Uterus (tissue), 4 donors: ENCODE results near the gene ERC2. TPM values are rescaled to one million over a fixed set of nuclear protein-coding genes. Genes with fewer than 3 reads are reported as not detected.

ENCODE experiments used
- DNase-seq, 2 donors: peaks; one replicate each; pipeline ENCODE4 v3.0.0-alpha.2; 2019 to 2020
- H3K27ac ChIP-seq, 2 donors: fragments of 200-600 bp; sonication (generic); 1 replicate in 1 of 2; 2 replicates in 1 of 2; pipeline ENCODE4 v1.5.1; 2016 to 2018
- H3K27me3 ChIP-seq, 2 donors: fragments of 200-600 bp; sonication (generic); one replicate each; pipeline ENCODE4 v1.5.1; 2018 to 2019; ENCODE audit warnings: control low read depth in 1 of 2
- H3K36me3 ChIP-seq, 2 donors: fragments of 200-600 bp; sonication (generic); one replicate each; pipeline ENCODE4 v1.5.1; 2019; ENCODE audit warnings: control low read depth in 1 of 2
- H3K4me1 ChIP-seq, 2 donors: fragments of 200-600 bp; sonication (generic); one replicate each; pipeline ENCODE4 v1.5.1; 2018 to 2019; ENCODE audit warnings: control low read depth in 1 of 2
- H3K4me3 ChIP-seq, 2 donors: fragments of 200-600 bp; sonication (generic); 1 replicate in 1 of 2; 2 replicates in 1 of 2; pipeline ENCODE4 v1.5.1; 2018 to 2019; ENCODE audit warnings: mild to moderate bottlenecking in 1 of 2
- H3K9me3 ChIP-seq, 2 donors: fragments of 200-600 bp; sonication (generic); one replicate each; pipeline ENCODE4 v1.5.1; 2019; ENCODE audit warnings: control low read depth in 1 of 2
- POLR2A ChIP-seq, 2 donors: fragments of 450-650 bp; IDR thresholded peaks; one replicate each; pipeline ENCODE4 v1.6.1; 2016; ENCODE audit warnings: antibody characterized with exemption in 2 of 2, mild to moderate bottlenecking in 1 of 2, moderate library complexity in 1 of 2
- intact Hi-C: fragments of 100-400 bp; cut with DNase I; formaldehyde crosslinking; loops from one replicate; pipeline ENCODE4 v1.15.1; 2023; ENCODE audit warnings: low total_unique reads
- total RNA-seq, 4 donors: library from RNA; depleted of rRNA in 3 of 4; stranded (reverse); fragments of >200 nt in 3 of 4; gene quantifications; one replicate each; pipeline versions ENCODE4 v1.1.0 to v1.2.4, GENCODE V29; 2014 to 2023
- TF ChIP-seq, protein P1 (sequence below), 4 experiments: fragments of 200-600 bp in 2 of 4; fragments of 450-650 bp in 2 of 4; sonication (generic) in 2 of 4; IDR thresholded peaks; one replicate each; pipeline ENCODE4 v1.5.1; 2016 to 2019; ENCODE audit warnings: antibody characterized with exemption in 4 of 4, mild to moderate bottlenecking in 2 of 4, moderate library complexity in 1 of 4
- donor health status: DM: yes; HTN: yes; CAD: no.

Gene ERC2
- total RNA-seq, 4 donors from 2014 or later: 1.7 to 5.5 TPM; not detected in 2

DNA sequence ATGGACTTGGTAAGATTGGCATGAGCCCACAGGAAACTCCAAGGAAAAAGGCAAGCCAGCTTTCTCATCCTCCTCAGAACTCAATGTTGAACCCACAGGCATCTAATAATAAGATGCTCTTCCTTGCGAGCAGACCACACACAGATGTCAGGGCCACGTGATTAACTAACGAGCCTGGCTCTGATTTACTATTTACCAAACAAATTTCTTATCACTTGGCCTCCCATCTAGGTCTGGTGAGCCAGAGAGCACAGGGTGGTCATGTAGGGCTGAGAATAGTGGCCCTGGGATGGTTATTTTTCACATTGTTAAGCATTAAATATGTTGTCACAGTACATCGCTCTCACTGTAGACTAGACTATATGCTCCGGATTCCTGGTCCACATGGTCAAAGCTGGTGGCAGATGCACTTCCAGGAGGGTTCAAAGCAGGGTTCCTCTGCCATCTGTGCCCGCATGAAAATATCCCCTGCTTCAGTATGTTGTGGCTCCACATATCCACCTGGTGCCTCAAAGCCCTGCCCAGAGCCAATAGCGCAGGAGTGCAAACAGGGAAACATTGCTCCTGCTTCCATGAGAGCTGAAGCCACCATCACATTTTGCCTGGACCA, 508.7 kb downstream of the ERC2 start:
- H3K27ac ChIP-seq: no peak overlapping the region
- H3K4me1 ChIP-seq: no peaks in the 10 kb centered on the region
- no peaks in the 10 kb centered on the region for H3K9me3 ChIP-seq
- no peak for TF ChIP-seq POLR2A (IDR thresholded peaks at IDR 0.05)
- TF ChIP-seq, protein P1, sequence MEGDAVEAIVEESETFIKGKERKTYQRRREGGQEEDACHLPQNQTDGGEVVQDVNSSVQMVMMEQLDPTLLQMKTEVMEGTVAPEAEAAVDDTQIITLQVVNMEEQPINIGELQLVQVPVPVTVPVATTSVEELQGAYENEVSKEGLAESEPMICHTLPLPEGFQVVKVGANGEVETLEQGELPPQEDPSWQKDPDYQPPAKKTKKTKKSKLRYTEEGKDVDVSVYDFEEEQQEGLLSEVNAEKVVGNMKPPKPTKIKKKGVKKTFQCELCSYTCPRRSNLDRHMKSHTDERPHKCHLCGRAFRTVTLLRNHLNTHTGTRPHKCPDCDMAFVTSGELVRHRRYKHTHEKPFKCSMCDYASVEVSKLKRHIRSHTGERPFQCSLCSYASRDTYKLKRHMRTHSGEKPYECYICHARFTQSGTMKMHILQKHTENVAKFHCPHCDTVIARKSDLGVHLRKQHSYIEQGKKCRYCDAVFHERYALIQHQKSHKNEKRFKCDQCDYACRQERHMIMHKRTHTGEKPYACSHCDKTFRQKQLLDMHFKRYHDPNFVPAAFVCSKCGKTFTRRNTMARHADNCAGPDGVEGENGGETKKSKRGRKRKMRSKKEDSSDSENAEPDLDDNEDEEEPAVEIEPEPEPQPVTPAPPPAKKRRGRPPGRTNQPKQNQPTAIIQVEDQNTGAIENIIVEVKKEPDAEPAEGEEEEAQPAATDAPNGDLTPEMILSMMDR (IDR thresholded peaks at IDR 0.05): no peak
- no peaks in the 10 kb centered on the region for H3K36me3 ChIP-seq
- intact Hi-C loops: no loop called here
- no peak for DNase-seq
- no peaks in the 10 kb centered on the region for H3K27me3 ChIP-seq
- no peak overlapping the region for H3K4me3 ChIP-seq

- Histone ChIP-seq H3K27me3 (no peaks in the 10 kb centered on the region), H3K27ac (no peak overlapping the region), H3K9me3 (no peaks in the 10 kb centered on the region), H3K4me1 (no peaks in the 10 kb centered on the region), H3K4me3 (no peak overlapping the region), H3K36me3 (no peaks in the 10 kb centered on the region)
- TF ChIP-seq, protein P1 (IDR thresholded peaks at IDR 0.05): no peak
- no peak for TF ChIP-seq POLR2A (IDR thresholded peaks at IDR 0.05)
- no peak for DNase-seq
- intact Hi-C loops: no loop called here
Measured at GRCh38 chr3:55958605-55959004, 509.7 kb downstream of the ERC2 start.

DNA sequence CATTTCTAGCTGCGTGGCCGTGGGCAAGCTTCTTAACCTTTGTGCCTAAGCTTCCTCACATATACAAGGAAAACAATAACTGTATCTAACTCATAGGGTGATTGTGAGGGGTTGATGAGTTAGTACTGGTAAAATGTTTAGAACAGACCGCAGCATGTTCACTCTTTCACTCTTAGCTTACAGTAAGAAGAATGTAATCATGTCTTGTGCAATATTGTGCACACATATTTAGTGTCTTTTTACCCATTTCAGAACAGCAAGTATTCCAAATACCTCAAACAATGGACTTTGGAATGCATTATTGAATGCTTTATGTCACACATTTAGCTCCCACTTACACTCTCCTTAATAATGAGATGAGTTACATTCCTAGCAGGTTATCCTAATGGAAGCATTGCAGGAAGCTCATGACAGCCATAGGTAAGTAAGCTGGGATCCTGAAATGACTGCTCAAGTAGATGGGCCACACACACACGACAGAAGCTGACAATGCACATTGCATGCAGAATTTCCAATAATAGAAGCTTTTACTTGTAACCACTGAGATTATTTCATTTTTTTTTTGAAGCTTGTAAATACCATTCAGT, 512.3 kb downstream of the ERC2 start:
- intact Hi-C loops: no loop called here
- Histone ChIP-seq H3K4me3 (no peak overlapping the region), H3K9me3 (no peaks in the 10 kb centered on the region), H3K27ac (no peak overlapping the region), H3K4me1 (no peaks in the 10 kb centered on the region), H3K36me3 (no peaks in the 10 kb centered on the region), H3K27me3 (no peaks in the 10 kb centered on the region)
- TF ChIP-seq, protein P1 (IDR thresholded peaks at IDR 0.05): no peak
- TF ChIP-seq POLR2A (IDR thresholded peaks at IDR 0.05): no peak
- DNase-seq: no peak

GRCh38 chr3:55951388-55951787, 516.9 kb downstream of the ERC2 start:
- intact Hi-C loops: no loop called here
- TF ChIP-seq POLR2A (IDR thresholded peaks at IDR 0.05): no peak
- TF ChIP-seq, protein P1 (IDR thresholded peaks at IDR 0.05): no peak
- no peaks in the 10 kb centered on the region for H3K9me3 ChIP-seq

DNA sequence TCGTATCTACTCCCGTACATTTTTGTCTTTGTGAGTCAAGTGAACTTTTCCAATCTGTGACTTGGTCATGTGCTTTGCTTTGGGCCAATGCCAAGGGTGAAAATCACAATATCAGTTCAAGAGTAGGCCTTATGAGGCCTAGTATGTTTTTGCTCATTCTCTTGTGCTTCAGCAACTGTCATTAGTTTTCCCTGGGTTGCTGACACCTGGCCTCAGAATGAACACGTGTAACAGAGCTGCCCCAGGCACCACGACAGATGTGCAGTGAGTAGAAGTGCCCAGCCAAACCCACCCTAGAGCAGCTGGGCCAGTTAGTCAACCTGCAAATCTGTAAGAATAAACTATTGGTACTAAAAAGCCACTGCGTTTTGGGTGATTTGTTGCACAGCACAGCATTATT, 520.9 kb downstream of the ERC2 start:
- intact Hi-C loops: no loop called here
- H3K9me3 ChIP-seq: no peaks in the 10 kb centered on the region
- H3K4me1 ChIP-seq: no peaks in the 10 kb centered on the region
- TF ChIP-seq, protein P1 (IDR thresholded peaks at IDR 0.05): no peak
- no peak for TF ChIP-seq POLR2A (IDR thresholded peaks at IDR 0.05)
- DNase-seq: no peak
- no peak overlapping the region for H3K4me3 ChIP-seq
- H3K36me3 ChIP-seq: no peaks in the 10 kb centered on the region
- H3K27ac ChIP-seq: no peak overlapping the region
- no peaks in the 10 kb centered on the region for H3K27me3 ChIP-seq

More at GRCh38 chr3:55951388-55951787, 516.9 kb downstream of the ERC2 start:
- H3K27me3 ChIP-seq: no peaks in the 10 kb centered on the region
- DNase-seq: no peak
- H3K4me3 ChIP-seq: no peak overlapping the region
- H3K36me3 ChIP-seq: no peaks in the 10 kb centered on the region
- no peaks in the 10 kb centered on the region for H3K4me1 ChIP-seq
- no peak overlapping the region for H3K27ac ChIP-seq
